ENCODE results near the gene SMC1A.
"Not testable (repeated sequence)": the region's sequence is repeated elsewhere in the genome, so short reads cannot be mapped to it uniquely, and the experiment has no call there.

SMC1A gene

GRCh38 chrX:53422086-53422860 is at the start of gene SMC1A:
TSS of gene SMC1A (minus strand) at chrX:53422654. CDS start at chrX:53422600, 54 bp downstream.
- peak; percentile 97 to 100 for DNase-seq

GRCh38 chrX:53471346-53471745 is 48.9 kb upstream of the SMC1A start:
- DNase-seq: no peak

DNA sequence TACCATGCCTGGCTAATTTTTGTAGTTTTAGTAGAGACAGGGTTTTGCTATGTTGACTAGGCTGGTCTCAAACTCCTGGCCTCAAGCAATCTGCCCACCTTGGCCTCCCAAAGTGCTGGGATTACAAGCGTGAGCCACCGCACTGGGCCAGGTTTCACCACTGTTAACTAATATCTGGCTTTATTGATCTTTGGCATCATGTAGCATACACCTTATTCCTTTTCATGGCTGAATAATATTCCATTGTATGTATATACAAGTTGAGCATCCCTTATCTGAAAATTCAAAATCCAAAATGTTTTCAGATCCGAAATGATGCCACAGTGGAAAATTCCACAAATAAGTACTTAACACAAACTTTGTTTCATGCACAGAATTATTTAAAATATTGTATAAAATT is 46.2 kb upstream of the SMC1A start:
- not testable (repeated sequence) for DNase-seq

- no peak for DNase-seq
Observed at GRCh38 chrX:53458082-53458481, 35.6 kb upstream of the SMC1A start.

GRCh38 chrX:53456254-53456653 is 33.8 kb upstream of the SMC1A start:
- DNase-seq: no peak

DNA sequence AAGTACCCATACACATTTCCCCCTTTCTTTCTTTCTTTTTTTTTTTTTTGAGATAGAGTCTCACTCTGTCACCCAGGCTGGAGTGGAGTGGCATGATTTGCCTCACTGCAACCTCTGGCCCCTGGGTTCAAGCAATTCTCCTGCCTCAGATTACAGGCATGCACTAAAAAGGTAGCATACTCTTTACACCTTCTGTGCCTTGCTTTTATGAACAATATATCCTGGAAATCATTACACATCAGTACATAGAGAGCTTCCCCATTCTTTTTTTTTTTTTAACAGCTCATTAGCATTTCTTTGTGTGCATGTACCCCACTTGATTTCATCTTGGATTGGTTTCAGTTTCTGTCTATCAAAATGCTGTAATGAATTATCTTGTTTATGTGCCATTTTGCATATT is 30.4 kb upstream of the SMC1A start:
- DNase-seq: no peak

GRCh38 chrX:53449632-53450031 is 27.2 kb upstream of the SMC1A start:
- no peak for DNase-seq

DNA sequence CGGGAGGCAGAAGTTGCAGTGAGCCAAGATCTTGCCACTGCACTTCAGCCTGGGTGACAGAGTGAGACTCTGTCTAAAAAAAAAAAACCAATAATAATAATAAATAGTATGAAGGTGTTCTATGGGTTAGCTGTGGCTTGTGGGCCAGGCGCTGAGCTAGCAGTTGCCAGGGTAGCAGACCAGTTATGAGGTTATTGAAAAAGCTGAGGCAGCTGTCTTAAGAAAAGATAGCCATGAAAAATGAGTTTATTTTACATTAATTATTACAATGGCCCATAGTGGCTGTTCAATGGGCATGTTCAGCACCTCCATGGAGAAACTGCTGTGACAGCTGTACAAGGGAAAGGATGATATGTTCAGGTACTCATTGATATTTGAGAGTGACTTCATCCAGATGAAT is 25.0 kb upstream of the SMC1A start:
- no peak for DNase-seq

DNA sequence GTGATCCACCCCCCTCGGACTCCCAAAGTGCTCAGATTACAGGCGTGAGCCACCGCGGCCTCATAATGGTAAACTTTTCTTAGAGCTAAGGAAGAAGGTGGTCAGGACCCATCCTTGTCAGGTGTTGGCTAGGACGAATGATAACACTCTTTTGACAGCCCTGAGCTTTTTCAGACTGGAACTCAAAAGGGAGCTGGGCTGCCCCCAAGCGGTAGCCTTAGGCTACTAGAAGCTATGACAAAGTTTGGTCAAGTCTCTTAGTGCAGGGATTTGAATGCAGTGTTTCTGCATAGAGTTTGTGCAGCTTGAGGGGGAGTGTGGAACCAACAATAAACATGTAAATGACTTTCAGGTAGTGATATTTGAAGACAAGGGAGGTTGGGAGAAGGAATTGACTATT is 23.5 kb upstream of the SMC1A start:
- DNase-seq: peak; percentile 47 to 49

DNA sequence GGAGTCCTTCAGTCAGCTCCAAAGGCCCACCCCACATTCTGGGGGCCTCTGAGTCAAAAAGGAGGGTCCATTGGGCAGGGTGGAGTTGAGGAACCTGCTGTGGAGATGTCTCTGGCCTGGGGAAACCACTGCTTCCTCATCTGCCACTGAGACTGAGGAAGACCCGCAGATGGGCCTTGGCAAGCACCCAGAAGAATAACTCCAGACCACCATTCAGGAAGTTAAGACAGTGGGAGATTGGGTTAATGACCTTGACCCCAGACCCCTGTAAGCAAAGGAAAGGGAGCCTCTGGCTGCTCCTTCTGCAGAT is 19.8 kb upstream of the SMC1A start:
- no peak for DNase-seq

DNA sequence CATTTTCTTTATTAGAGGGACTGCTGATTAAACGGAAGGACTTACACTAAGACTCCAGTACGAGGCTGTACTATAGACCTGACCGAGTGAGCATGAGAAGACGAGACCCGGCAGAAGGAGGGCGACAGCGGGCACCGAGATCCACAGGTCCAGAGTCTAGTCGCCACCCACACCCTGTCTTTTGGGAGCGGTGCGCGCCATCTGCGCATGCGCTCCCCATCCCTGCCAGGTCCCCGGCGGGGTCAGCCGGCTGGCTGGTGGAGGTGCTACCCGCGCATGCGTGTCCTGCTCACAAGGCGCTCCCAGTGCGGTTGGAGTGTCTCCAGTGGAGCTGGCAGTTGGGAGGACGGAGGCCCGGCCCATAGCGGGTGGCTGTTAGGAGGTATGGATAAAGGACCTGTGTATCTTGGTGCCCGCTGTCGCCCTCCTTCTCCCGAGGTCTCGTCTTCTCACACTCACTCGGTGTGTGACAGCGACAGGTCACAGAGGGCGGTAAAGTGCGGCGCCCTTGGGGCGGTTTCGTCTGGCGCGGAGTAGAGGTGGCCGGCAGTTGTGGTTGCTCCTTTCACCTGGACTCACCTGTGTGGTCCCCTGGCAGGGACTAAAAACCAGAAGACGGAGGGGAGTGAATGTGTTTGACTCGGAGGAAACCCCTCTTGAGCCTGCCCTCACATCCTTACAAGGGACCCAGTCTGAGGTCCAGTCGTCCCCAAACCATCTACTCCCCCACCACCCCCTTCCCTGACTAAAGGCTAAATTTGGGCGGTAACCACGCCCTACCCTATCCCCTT is 19.3 kb upstream of the SMC1A start:
- DNase-seq: peak; percentile 80 to 83

DNA sequence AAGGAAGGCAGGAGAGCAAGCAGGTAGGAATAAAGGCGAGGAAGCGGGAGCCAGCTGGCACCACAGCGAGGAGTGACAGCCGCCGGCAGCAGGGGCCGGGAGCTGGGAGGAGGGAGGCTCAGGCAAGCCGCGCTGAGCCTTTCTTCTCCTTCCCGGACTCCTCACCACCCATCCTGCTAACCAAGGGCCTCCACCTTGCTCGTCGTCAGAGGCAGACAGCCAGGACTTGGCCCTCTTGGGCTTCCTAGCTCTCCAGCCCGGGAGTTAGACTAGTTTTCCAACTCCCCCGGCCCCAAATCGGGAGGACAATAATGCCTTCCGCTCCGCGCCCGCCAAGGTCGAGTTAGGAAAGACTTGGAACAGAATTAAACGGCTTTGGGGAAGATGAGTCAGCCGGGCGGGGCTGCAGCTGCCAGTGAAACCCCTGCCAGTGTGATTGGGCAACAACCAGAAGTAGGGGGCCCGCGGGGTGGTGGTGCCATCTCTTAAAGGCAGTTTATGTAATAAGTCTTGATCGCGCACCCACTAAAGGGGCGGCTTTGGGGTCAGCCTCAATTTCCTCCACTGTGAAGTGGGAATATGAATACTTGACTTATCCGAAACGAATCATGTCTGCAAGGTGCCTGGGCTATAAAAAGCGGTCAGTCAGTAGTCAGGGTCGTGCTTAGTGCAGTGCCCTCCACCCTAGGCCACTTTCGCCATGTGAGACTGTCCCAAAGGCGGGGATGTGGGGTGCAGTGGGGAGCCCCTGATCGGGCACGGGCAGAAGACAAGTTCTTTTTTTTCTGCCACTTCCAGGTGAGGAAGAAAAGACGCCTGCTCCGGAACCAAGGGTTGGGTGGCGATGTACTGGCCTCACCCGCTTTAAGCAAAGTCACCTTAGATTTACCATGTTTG is 18.4 kb upstream of the SMC1A start:
- DNase-seq: peak in 1 of 2 donors; percentile 57

GRCh38 chrX:53440101-53440500 is 17.6 kb upstream of the SMC1A start:
- DNase-seq: no peak

DNA sequence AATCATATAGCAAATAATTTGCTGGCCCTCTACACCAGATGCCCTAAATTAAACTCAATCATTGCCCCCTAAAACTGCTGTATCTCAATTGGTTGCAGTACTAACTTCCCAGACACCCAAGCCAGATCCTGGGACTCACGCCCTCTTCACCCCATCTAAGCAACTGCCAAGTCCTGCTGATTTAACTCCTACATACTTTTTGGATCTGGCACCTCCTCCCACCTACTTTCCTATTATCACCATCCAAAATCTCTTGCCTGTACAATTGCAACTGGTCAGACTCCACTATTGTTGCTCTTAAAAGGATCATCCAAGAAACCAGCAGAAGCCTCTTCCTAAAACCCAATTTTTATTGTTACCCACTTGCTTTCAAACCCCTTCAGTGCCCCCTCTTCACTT is 16.4 kb upstream of the SMC1A start:
- no peak for DNase-seq

DNA sequence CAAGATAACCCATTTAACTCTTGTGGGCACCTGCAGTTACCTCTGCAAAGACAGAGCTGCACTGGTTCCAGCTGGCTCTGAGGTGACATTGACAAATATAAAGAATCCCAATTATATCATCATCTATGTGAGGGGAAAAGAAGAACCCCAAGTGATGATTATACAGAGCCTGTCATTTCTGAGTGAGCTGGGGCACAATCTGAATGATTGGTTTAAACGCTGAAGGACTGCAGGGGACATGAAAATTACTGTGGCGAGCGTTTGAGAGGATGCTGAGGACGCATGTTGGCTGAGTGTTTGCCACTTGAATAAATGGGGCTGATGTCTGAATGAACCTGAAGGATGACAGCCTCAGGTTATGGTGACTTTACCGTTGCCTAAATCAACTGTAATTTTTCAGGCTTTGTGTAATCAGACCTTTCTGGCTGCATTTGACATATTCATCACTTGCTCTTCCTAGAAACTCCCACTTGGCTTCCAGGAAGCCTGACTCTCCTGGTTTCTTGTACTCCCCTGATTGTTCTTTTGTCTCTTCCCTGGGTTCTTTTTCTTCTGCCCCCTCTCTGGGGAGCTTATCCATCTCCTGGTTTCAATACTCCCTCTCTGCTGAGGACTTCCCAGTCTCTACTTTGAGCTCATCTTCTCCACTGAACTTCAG is 15.8 kb upstream of the SMC1A start:
- no peak for DNase-seq

DNA sequence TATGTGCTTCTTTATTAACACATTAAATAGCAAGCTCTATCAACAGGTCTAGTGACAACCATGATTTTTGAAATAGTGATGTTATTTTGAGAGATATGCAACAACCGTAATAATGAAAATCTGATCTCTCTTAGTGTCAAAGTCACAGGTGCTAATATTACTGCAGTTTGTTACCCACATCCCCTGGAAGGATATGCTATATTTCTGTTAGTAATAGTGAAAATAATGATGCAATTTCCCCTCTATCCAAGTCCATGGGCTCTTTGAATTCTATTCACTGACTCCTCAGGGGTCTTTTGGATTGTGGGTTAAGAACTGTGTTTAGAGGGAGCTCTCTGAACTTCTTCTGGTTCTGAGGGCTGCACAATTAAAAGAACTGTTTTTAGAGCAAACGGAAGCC is 14.8 kb upstream of the SMC1A start:
- no peak for DNase-seq

GRCh38 chrX:53435997-53436396 is 13.5 kb upstream of the SMC1A start:
- peak; percentile 75 to 78 for DNase-seq

DNA sequence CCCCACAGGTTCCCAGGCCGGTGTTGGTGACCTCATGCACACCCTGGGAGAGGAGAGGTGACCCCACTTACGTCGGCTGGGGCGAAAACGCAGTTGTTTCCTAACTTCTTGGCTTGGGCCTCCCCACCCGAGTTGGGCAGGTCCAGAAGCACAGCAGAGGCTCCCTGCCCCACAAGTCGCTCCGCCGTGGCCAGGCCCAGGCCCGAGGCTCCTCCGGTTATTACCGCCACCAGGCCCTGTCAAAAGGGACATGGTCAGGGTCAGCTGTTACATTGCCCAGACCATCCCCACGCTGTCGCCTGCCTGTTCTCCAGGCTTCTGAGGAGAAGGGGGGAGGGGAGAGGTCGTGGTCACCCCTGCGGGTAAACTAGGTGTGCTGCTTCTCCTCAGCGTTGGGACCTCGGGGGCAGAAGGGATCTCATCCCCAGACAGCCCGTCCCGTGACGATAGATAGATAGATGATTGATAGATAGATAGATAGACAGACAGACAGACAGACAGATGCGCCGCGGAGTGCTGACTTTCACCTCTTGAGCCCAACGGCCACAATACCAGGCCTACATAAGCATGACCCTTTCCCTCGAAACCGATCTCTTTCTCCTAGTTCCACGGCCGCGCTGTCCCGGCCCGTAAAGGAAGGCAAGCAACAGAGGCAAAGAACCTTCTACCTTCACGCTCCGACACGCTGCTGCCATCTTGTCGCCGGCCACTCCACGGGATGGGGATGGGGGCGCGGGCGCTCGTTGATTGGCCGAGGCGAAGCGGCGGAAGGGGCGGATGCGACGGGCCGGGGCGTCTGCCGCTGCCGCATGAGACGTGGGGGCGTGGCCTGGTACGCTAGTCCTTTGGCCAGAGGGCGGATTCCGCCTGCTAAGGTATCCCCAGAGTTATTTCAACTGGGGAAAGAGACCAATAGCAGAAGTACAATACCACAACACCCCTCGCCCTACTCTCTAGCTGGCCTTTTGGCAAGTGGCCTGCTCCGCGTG is 11.5 kb upstream of the SMC1A start, which contains the start of gene HSD17B10:
Gene HSD17B10, minus strand, starts transcription at position 720 of the 989 bp plus-strand sequence. Its CDS starts 25 bp downstream, at position 695.
- DNase-seq: peak; percentile 87 to 88

DNA sequence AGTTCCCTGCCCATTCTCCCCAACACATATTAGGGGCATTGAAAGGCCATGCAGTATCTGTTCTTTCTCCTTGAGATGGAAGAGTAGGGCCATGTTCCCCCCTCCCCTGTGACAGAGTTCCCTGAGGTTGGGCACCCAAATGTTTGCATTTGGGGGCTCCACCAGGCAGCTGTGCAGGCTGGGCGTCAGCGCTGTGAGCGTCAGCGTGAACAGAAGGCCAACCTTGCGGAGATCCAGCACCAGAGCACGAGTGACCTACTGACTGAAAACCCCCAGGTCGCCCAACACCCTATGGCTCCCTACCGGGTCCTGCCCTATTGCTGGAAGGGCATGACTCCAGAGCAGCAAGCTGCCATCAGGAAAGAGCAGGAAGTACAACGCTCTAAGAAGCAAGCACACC is 7.8 kb upstream of the SMC1A start:
- no peak for DNase-seq

GRCh38 chrX:53429755-53430154 is 7.3 kb upstream of the SMC1A start:
- no peak for DNase-seq

- no peak for DNase-seq
Observed at GRCh38 chrX:53422861-53423306, 430 bp upstream of the SMC1A start, which contains the start of gene RIBC1. TSS of gene RIBC1 (plus strand) at chrX:53422873. CDS start at chrX:53426277, 3,404 bp downstream.
